Stimulated activated CD4-positive, alpha-beta T cell treated with anti-CD3 and anti-CD28 coated beads, Interleukin-4, amount 100 ng/mL, for 4 hours (primary cell): Measurements from ENCODE around the gene PRMT2.
"Not testable (repeated sequence)": the region's sequence is repeated elsewhere in the genome, so short reads cannot be mapped to it uniquely, and the experiment has no call there.

ENCODE experiments used
- DNase-seq, 2 experiments: peaks; one replicate each; pipeline ENCODE4 v3.0.0-alpha.2; 2020

Gene PRMT2

GRCh38 chr21:46675595-46676280 is 40.3 kb downstream of the PRMT2 start:
- no peak for DNase-seq

GRCh38 chr21:46676542-46676941 is 41.1 kb downstream of the PRMT2 start:
- not testable (repeated sequence) for DNase-seq

DNA sequence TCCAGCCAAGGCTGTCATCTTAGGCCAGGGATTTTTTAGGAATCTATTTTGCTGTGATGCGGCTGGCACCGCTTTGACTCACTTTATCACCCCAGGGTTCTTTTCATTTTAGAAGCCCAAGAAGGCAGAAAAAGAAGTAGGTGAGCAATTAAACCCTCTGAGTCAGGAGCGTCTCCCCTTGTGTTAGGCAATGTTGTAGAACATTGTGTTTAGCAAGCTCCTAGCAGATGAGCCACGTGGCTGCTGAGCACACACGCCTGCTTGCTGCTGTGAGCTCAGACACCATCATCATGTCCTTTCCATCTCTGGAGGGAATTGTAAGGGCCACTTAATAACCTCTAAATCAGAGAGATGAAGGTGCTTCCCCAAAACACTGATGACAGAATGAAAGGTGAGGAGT is 46.1 kb downstream of the PRMT2 start:
- not testable (repeated sequence) for DNase-seq

DNA sequence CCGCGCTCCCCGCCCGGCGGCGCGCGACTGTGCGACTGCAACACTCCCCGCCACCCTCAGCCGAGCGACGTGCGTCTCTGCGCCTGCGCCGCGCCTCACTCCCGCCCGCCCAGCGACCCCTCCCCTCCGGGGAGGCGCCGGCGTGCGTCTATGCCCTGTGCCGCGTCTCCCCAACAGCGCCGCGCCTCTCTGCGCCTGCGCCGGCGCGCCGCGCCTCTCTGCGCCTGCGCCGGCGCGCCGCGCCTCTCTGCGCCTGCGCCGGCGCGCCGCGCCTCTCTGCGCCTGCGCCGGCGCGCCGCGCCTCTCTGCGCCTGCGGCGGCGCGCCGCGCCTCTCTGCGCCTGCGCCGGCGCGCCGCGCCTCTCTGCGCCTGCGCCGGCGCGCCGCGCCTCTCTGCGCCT is 63.2 kb downstream of the PRMT2 start:
- DNase-seq = not testable (repeated sequence)

GRCh38 chr21:46699104-46699503 is 63.6 kb downstream of the PRMT2 start:
- not testable (repeated sequence) for DNase-seq
